ENCODE data around the gene C19orf81.

Gene C19orf81

DNA sequence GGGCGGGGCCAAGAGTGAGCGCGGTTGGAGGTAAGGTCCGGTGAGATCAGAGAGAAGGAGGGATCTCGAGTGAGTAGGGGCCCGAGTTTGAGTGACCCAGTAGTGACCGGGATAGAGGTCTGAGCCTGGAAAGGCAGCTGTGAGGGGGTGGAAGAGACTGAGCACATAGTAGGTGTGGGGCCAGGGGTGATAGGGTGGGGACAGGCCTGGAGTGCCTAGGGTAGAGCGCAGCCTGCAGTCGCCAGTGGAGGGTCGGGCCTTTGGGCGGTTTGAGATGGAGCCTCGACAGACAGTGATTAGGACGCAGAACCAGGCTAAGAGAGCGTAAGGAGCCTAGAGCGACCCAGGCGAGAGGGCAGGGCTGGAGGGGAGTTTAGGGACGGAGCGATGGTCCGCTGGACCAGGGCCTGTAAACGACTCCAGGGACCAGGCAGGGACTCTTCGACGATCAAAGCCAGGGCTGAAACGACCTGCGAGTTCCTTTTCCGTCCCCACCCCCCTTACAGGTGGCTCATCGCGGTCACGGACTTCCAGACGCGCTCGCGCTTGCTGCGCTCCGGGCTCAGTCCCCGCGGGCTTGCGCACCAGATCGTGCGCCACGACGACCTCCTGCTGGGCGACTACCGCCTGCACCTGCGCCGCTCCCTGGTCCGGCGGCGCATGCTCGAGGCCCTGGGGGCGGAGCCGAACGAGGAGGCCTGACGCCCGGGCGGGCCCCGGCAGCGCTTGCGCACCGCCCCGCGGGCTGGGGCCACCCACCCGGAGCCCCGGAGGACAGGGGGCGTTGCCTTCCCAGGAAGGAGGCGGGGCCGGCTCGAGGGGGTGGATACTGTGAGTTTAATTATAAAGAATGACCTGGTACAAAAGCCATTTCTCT lies 9.4 kb downstream of the C19orf81 start:
- DNase-seq (ENCODE audit: low read depth in 2 of 2, low spot score in 1 of 2) = peak in 1 of 2 donors; percentile 19

DNA sequence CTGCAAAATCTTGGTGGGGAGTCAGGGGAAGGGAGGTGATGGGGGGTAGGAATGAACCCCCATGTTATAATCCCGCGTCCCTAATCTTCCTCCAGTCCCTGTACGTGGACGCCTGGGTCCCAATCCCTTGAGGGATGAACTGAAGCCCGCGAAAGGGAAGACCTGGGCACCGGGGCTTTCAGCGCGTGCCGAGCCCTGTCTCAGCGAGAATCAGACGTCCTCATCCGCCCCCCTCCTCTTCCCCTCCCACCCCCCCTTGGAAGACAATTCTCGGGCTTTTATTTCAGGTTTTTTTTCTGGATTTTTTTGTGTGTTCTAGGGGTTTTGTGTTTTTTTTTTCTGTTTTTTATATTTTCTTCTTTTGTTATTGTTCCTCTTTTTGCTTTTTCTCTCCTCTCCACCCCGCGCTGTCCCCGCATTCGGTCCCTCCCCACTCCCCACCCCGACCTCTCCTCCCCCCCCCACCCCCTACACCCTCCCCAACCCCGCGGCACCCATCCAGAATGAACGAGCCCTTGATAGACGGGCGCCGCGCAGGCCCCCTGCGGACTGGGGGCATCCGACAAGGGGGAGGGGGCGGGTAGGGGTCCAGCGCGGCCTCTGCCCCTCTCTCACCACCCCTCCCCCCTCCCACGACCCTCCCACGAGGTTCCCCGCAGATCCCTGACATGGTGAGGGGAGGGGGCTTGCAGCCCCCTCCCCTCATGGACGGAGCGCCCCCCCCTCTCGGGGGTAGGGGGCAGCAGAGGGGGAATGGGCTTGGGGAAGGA lies 10.3 kb downstream of the C19orf81 start:
- no peak for DNase-seq (ENCODE audit: low read depth in 2 of 2, low spot score in 1 of 2)

DNA sequence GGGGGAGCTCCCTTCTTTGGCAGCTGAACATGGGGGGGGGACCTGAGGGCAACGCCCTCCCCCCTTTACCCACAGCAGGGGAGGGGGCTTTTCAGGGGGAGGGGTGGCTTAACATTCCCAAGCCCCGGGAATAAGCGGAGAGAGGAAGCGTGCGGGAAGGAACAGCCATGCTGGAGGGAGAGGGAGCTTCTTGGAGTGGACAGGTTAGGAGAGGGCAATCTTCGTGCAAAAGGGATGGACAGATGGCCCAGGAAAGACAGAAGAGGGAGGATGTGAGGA lies 10.8 kb downstream of the C19orf81 start:
- no peak for DNase-seq (ENCODE audit: low read depth in 2 of 2, low spot score in 1 of 2)

DNA sequence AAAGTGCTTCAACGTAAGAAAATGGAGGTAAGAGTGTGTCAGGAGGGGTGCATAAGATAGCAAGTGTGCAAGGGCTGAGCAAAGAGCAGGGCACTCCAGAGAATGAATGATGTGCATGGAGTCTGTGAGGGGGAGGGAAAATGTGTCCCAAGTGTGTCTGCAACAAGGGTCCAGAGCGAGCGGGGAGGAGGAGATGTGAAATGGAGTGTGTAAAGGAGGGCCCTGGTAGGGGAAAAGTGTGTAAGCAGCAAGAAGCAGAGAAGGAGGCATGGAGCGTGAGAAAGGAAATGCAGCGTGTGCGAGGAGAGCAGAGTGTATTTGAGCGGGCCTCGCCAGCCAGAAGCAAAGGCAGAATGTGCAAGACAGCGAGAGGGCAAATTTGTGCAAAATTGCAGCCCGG lies 11.8 kb downstream of the C19orf81 start:
- no peak for DNase-seq (ENCODE audit: low read depth in 2 of 2, low spot score in 1 of 2)

DNA sequence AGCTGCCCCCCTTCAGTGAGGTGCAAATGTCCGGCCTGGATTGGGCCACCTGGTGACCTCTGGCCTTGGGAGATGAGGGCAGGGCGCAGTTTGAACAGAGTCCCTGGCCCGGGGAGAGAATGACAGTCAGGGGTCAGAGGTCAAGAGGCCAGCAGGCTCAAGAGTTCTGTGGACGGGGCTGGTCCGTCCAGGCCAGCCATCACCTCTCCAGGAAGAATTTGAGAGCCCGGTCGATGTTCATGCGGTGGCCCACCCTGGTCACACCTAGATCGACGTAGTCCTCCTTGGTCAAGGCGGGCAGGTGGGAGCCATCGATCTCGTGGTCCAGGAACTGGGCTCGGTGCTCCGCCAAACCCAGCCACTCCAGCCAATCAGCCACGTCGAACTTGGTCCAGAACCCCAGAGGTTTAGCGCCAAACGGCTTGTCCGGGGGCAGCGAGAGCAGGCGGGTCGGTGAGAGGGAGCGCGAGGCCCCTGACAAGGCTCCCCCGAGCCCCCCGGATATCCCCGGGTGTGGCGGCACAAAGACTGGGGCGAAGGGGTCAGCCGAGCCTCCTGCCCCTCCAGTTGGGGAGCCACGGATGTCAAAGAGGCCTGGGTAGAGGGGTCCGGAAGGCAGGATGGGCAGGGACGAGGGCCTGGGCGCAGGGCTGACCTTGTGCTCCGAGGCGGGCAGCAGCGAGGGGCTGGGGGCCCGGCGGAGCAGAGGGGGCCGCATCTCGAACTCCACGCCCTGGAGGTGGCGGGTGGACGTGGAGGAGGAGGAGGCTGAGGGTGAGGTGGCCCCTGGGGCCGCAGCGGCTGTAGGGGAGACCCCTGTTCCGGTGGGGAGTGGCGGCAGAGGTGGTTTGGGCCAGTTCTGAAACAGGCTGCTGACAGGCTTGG lies 12.8 kb downstream of the C19orf81 start:
- no peak for DNase-seq (ENCODE audit: low read depth in 2 of 2, low spot score in 1 of 2)

DNA sequence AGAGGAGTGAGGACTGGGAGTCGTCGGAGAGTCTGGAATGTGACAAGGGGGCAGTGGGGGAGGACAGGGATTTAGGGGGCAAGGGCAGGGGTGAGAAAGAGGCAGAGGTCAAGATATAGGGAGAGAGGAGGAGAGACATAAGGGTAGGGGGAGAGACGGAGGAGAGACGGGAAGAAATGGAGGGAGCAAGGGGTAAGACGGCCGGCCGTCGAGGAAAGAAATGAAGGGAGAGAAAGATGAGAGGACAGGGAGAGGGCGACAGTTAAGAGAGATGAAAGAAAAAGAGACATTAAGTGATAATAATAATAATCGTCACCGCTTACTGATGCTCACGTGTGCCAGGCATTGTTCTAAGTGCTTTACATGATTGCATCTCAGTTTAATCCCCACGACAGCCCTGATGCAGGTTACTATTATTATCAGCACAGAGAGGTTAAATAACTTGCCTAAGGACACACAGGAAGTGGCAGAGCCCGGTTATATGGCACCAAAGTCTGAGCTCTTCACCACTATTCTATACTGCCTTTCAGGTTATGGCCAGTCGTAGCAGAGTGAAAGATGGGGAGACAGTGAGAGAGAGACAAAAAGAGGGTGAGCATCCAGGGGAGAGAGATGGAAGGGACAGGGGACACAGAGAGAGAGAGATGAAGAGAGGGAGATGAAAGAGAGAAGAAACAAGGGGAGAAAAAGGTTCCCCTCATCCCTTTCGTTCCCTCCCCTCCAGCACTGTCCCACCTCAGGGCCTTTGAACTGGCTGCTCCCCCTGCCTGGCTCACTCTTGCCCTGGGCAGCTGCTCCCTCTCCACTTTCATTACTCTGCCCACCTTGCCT lies 13.6 kb downstream of the C19orf81 start:
- no peak for DNase-seq (ENCODE audit: low read depth in 2 of 2, low spot score in 1 of 2)

DNA sequence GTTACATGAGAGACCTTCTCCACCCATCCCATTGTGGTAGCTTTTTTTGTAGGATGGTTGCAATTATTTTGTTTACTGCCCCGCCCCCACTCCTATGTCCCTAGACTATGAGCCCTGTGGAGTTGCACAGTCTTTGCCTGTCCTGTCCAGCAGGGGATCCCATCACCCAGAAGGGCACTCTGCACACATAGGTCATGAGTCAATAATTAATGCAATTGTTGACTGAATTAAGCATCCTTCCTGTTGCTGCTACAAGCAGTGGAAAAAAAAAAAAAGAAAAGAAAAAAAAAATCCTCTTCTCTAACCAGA lies 14.2 kb downstream of the C19orf81 start:
- no peak for DNase-seq (ENCODE audit: low read depth in 2 of 2, low spot score in 1 of 2)

DNA sequence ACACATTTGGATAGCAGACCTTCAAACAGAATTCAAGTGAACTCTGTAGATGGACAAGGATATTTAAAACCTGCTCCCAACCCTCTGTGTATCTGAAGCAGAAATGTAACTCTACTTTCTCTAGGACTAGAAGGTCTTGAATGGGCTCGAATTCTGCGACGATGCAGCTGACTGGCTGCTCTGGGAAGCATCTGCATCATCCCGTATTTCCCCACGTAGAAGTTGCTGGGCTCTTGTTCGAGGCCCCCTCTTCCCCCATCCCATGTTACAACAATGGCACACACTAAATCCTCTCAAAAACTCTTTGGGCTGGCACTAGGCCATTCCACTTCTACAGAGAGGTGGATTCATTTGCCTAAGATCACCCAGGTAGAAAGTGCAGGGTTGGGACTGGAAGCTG lies 15.0 kb downstream of the C19orf81 start:
- no peak for DNase-seq (ENCODE audit: low read depth in 2 of 2, low spot score in 1 of 2)

DNA sequence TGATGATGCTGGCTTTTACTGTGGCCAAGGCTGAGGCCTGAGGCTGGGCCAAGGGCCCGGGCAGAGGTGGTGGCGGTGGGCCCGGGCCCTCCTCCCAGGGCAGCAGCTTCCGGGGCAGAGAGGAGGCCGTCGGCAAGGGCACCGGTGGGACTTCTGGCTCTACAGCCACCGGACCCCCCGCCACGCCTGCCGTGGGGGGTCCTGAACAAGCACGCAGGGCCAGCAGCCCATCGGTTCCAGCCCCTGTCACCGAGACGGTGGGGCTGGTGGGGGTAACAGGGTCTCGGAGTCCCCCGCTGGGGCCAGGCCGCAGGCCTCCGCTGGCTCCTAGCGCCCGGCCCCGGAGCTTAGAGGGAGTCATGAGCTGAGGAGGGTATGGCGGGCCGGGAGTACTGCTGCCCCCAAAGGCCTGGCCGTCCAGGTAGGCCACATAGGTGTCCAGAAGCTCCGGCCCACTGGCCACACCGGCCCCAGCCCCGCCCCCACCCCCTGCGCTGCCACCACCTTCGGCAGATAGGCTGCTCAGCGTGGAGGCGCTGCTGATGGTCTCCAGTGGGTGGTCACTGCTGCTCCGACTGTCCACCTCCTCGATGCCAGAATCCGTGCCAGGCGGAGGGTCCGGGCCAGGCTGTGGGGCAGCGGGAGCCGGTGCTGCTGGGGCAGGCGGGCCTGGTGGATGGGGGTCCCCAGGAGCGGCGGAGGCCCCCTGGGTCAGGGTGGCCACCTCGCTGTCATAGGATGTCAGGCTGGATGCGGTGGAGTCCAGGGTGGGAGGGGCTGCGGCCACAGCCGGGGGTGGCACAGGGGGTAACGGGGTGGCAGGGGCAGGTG lies 17.3 kb downstream of the C19orf81 start:
- no peak for DNase-seq (ENCODE audit: low read depth in 2 of 2, low spot score in 1 of 2)

DNA sequence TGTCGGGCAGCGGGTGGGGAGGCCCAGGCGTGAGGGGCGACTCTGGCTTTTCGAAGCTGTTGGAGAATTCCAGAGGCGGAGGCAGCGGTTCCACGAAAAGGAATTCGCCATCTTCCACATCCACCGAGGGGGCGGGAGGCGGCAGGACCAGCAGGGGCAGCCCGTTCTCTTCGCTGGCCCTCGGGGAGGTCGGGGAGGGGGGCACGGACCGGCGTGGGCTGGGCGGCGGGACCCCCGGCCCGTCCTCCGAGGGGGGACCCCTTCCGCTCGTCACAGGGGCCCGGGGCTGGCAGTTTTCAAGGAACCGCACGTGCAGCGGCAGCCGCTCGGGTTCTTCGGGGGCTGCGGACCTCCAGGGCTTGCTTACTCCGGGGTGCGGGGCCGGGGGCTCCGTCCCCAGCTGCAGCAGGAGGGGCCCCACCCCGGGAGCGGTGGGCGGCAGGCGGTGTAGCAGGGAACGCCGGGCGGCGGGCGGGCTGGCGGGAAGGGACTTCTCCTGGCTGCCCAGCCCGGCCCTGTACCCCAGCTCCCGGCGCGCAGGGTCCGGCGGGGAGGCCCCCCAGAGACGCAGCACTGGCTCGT lies 18.0 kb downstream of the C19orf81 start:
- no peak for DNase-seq (ENCODE audit: low read depth in 2 of 2, low spot score in 1 of 2)

DNA sequence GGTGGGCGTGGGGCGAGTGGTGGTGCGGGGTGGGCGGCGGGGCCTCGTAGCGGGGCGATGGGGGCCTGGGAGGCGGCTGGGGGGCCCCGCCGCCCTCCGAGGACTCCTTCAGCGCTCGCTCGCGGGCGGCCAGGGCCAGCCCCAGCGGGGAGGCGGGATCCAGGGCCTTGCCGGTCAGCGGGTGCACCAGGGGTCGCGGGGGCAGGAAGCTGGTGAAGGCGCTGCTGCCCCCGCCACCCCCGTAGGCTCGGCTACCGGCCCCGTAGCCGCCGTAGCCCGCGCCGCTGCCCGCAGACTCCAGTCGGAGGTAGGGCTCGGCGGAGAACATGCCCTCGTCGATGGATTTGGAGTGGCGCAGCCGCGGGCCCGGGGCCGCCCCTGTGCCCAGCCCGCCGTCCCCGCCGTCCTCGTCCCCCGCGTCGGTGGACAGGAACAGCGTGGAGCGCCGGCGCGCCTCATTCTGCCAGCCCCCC lies 18.6 kb downstream of the C19orf81 start:
- no peak for DNase-seq (ENCODE audit: low read depth in 2 of 2, low spot score in 1 of 2)

DNA sequence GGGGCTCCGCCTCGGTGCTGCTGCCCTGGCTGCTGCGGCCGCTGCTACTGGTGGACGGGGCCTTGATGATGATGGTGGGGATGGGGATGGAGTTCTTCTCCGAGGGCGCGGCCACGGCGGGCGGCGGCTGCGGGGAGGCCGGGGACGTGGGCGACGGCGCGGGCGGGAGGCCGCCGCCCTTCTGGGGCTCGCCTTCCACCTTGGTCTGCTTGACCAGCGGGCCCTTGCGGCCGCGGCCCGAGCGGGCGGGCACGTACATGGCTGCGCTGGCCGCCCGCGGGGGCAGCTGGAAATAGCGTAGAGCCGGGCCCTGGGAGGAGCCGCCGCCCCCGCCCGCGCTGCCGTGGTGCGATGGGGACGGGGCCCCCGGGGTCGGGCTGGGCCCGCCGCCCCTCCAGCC lies 19.2 kb downstream of the C19orf81 start:
- no peak for DNase-seq (ENCODE audit: low read depth in 2 of 2, low spot score in 1 of 2)

DNA sequence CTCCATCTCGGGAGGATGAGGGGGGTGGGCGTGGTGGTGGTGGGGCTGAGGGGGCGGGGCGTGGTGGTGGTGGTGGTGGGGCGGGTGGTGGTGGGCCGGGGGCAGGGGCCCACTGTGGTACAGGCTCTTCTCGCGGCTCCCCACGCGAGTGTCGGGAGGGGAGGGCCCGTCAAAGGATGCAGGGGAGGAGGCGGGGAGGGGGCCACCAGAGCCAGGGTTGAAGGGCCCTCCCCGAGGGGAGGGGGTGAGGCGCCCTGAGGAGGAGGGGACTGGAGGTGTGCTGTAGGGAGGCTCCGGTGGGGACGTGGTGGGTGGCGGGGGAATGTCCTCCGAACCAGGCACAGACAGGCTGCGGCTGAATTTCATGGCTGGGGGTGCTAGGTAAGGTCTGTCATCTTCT lies 19.6 kb downstream of the C19orf81 start:
- no peak for DNase-seq (ENCODE audit: low read depth in 2 of 2, low spot score in 1 of 2)

DNA sequence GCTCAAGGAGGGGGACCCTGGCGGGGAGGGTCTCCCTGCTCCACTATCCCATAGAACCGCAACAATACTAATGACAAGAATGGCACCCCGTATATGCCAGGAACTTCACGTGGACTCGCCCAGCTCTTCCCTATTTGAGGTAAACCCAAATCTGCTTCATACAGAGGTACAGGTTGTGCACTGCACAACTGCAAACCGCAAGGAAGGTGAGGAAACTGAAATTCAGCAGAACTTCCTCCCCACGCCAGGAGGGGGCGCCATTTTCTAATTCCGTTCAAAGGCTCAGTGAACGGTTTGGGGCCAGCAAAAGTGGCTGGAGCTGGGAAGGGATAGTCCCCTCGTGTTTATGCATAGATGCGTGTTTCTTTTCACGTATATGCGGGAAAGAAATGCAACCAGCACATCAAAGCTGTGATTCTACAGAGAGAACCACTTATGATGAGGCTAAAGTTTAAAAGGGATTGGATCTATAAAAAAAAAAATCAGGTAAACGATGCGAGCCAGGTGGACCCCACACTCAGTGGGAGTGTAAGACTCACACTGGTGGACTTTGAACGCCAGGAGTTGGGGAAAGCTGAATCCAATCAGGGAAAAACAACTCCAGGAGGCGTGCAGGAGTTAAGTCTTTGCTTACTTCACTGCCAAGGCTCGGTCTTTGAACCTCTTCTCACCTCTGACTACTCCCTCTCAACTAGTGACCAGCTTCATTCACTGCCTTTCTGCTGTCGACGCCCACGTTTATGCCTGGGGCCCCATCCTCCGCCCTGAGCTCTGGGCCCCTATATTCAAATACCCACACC lies 20.3 kb downstream of the C19orf81 start:
- peak in 1 of 2 donors; percentile 3 for DNase-seq (ENCODE audit: low read depth in 2 of 2, low spot score in 1 of 2)

DNA sequence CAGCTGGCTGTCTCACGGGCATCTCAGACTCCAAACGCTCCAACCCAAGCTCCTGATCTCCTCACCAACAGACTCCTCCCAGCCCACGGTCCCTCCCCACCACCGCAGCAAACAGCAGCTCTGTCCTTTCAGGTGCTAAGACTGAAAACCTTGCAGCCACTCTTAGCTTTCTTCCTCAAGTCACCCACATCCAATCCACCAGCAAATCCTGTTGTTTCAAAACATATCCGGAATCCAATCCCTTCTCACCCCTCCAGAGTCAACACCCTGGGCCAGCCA lies 20.8 kb downstream of the C19orf81 start:
- no peak for DNase-seq (ENCODE audit: low read depth in 2 of 2, low spot score in 1 of 2)

DNA sequence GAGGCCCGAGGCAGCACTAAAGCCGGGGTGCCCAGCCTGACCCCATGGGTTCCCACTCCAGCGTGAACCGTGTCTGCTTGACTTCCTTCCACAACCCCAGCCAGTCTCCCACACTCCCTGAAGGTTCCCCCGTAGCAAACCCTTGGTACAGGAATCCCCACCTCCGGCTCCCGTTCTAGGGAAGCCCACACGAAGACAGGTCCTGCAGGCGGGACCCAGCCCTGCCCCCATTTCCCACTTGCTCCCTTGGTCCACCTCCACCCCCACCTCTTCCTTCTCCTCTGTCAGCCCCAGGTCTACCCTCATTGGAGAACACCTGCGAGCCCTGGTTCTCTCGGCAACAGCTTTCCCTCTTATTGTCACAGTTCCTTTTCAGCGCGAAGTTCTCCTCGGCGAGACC lies 23.9 kb downstream of the C19orf81 start:
- no peak for DNase-seq (ENCODE audit: low read depth in 2 of 2, low spot score in 1 of 2)

DNA sequence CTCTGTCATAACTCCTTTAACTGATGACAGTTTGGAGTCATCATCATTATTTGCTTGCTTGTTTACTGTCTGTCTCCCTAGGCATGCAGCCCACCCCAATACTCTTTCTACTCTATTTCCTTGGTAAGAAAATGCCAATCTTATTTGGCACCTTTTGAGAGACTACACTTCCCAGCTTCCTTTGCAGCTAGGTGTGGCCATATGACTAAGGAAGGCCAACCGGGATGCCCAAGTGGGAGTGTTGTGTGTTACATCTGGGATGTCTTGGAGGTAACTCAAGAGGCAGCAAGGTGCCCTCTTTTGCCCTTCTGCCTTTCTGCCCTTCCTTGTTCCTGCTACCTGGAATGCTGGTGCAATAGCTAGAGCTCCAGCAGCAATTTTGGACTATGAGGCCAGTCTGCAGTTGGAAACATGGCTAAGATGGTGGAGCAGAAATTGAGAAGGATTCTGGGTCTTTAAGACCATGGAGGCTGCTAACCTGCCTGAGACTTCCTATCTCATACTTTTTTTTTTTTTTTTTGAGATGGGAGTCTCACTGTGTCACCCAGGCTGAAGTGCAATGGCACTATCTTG lies 27.5 kb downstream of the C19orf81 start:
- DNase-seq (ENCODE audit: low read depth in 2 of 2, low spot score in 1 of 2) = no peak

DNA sequence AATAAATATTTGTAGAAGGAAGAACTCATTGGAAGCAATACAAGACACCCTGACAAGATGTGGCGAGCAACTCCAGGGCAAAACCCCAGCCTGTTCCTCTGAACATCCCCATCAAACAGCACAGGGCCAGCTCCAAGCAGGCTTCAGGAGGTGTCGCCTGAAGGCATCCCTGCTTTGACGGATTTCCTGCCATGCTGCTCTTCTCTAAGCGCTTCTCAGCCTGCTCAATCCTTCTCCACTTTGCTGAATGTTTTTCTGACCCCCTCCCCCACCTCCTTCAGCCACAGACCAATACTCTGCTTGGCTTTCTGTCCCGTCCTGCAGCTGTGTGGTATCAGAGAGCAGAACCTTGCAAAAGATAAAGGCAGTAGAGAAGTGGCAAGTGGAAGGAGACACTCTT lies 28.4 kb downstream of the C19orf81 start:
- no peak for DNase-seq (ENCODE audit: low read depth in 2 of 2, low spot score in 1 of 2)

DNA sequence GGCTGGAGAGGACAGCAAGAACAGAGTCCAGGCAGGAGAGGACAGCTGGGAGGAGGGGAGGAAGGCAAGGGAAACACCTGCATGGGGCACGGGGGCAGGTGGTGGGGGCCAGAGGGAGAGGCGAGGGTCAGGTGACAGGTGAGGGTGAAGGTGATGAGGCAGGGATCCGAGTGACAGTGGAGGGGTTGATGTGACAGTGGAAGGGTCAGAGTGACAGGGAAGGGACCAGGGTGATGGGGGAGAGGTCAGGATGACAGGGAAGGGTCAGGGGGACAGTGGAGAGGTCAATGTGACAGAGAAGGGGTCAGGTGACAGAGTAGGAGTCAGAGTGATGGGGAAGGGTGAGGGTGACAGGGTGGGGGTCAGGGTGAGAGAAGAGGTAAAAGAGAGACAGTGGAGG lies 29.1 kb downstream of the C19orf81 start:
- no peak for DNase-seq (ENCODE audit: low read depth in 2 of 2, low spot score in 1 of 2)

All from stimulated activated CD8-positive, alpha-beta memory T cell treated with anti-CD3 and anti-CD28 coated beads, Interleukin-4, amount 100 ng/mL, for 1 hour (primary cell).